ENCODE measurements around the gene KCNIP1.

DNA sequence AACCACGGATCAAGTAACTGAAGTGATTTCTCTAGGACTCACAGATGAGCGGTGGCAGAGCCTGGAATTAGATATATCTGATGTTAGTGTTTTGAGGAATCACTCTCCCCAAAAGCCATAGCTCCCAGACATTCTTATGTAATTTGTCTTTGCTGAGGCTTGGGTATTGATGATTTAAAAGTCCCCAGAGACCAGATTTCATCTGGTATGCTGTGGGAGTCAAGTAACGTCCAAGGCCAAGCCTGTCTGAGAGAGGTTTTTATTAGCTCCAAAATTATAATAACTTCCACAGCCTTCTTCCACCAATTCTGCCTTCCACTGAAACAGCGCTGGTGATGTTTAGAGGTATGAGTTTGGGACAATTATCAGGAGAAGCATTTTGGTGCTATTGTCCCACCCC is 21.3 kb upstream of the KCNIP1 start:
- TF ChIP-seq CTCF (IDR thresholded peaks at IDR 0.05) (no peak), POLR2A (IDR thresholded peaks at IDR 0.05) (no peak)

Data from body of pancreas (tissue), 4 donors.